ENCODE results near the gene ALG14. TPM values are rescaled to one million over a fixed set of nuclear protein-coding genes. Genes with fewer than 3 reads are reported as not detected.

Gene ALG14
- total and polyA plus RNA-seq, 2 experiments from 2014 or later, result 2.7 to 8.2 TPM

GRCh38 chr1:94953746-94954145, 119.0 kb downstream of the ALG14 start:
- no peak for TF ChIP-seq CTCF (IDR thresholded peaks at IDR 0.05; ENCODE audit: low read depth, low read length)
- no peaks in the 10 kb centered on the region for H3K36me3 ChIP-seq
- H3K4me1 ChIP-seq (ENCODE audit: low read depth), result peaks cover 22% of the 10 kb centered on the region
- H3K9me3 ChIP-seq (ENCODE audit: low read depth), result no peaks in the 10 kb centered on the region
- H3K4me3 ChIP-seq, result no peak overlapping the region
- no peak overlapping the region for H3K27ac ChIP-seq
- DNase-seq (ENCODE audit: low read depth in 1 of 2, low spot score in 1 of 2), result no peak
- no peaks in the 10 kb centered on the region for H3K27me3 ChIP-seq

GRCh38 chr1:94953107-94953506, 119.6 kb downstream of the ALG14 start:
- Histone ChIP-seq H3K36me3 (no peaks in the 10 kb centered on the region), H3K9me3 (ENCODE audit: low read depth) (no peaks in the 10 kb centered on the region), H3K27ac (no peak overlapping the region), H3K4me1 (ENCODE audit: low read depth) (peaks cover 22% of the 10 kb centered on the region), H3K27me3 (no peaks in the 10 kb centered on the region), H3K4me3 (no peak overlapping the region)
- no peak for TF ChIP-seq CTCF (IDR thresholded peaks at IDR 0.05; ENCODE audit: low read depth, low read length)
- no peak for DNase-seq (ENCODE audit: low read depth in 1 of 2, low spot score in 1 of 2)

- no peaks in the 10 kb centered on the region for H3K9me3 ChIP-seq (ENCODE audit: low read depth)
- no peak for TF ChIP-seq CTCF (IDR thresholded peaks at IDR 0.05; ENCODE audit: low read depth, low read length)
- no peak overlapping the region for H3K27ac ChIP-seq
These were observed 120.2 kb downstream of the ALG14 start for GRCh38 chr1:94952539-94952938.

GRCh38 chr1:94951509-94952208, 121.1 kb downstream of the ALG14 start:
- Histone ChIP-seq H3K4me1 (ENCODE audit: low read depth) (peaks cover 27% of the 10 kb centered on the region), H3K36me3 (no peaks in the 10 kb centered on the region), H3K9me3 (ENCODE audit: low read depth) (no peaks in the 10 kb centered on the region), H3K27me3 (no peaks in the 10 kb centered on the region), H3K27ac (no peak overlapping the region), H3K4me3 (no peak overlapping the region)
- no peak for DNase-seq (ENCODE audit: low read depth in 1 of 2, low spot score in 1 of 2)
- TF ChIP-seq CTCF (IDR thresholded peaks at IDR 0.05; ENCODE audit: low read depth, low read length), result no peak

More at GRCh38 chr1:94952539-94952938, 120.2 kb downstream of the ALG14 start:
- H3K4me1 ChIP-seq (ENCODE audit: low read depth), result peaks cover 22% of the 10 kb centered on the region
- H3K4me3 ChIP-seq, result no peak overlapping the region
- H3K27me3 ChIP-seq, result no peaks in the 10 kb centered on the region
- no peaks in the 10 kb centered on the region for H3K36me3 ChIP-seq
- no peak for DNase-seq (ENCODE audit: low read depth in 1 of 2, low spot score in 1 of 2)

GRCh38 chr1:94951046-94951445, 121.7 kb downstream of the ALG14 start:
- Histone ChIP-seq H3K4me3 (no peak overlapping the region), H3K27ac (no peak overlapping the region)

More at GRCh38 chr1:94951046-94951445, 121.7 kb downstream of the ALG14 start:
- H3K9me3 ChIP-seq (ENCODE audit: low read depth), result no peaks in the 10 kb centered on the region
- TF ChIP-seq CTCF (IDR thresholded peaks at IDR 0.05; ENCODE audit: low read depth, low read length), result no peak
- H3K4me1 ChIP-seq (ENCODE audit: low read depth), result peaks cover 23% of the 10 kb centered on the region
- no peak for DNase-seq (ENCODE audit: low read depth in 1 of 2, low spot score in 1 of 2)
- no peaks in the 10 kb centered on the region for H3K36me3 ChIP-seq
- H3K27me3 ChIP-seq, result no peaks in the 10 kb centered on the region

Data from cardiac muscle cell (in vitro differentiated cells and primary cell).